Testis (tissue), 5 donors: ENCODE results near the gene ALG8. TPM values are rescaled to one million over a fixed set of nuclear protein-coding genes. Genes with fewer than 3 reads are reported as not detected.

ENCODE experiments used
- DNase-seq: peaks from one replicate; pipeline ENCODE4 v3.0.0-alpha.2; 2019
- H3K27ac ChIP-seq, 2 donors: fragments of 200-600 bp; sonication (generic); one replicate each; pipeline ENCODE4 v1.5.1; 2019
- H3K27me3 ChIP-seq: fragments of 200-600 bp; sonication (generic); one replicate; pipeline ENCODE4 v1.5.1; 2019
- H3K36me3 ChIP-seq: fragments of 200-600 bp; sonication (generic); one replicate; pipeline ENCODE4 v1.5.1; 2017; ENCODE audit warnings: low read depth; ENCODE audit errors: missing control alignments
- H3K4me1 ChIP-seq: fragments of 200-600 bp; sonication (generic); one replicate; pipeline ENCODE4 v1.5.1; 2019
- H3K4me3 ChIP-seq, 2 donors: fragments of 200-600 bp; sonication (generic); one replicate each; pipeline ENCODE4 v1.5.1; 2017 to 2019
- H3K9me3 ChIP-seq: fragments of 200-600 bp; sonication (generic); one replicate; pipeline ENCODE4 v1.5.1; 2017
- CTCF ChIP-seq, 3 experiments: fragments of 450-650 bp in 2 of 3; fragments of 200-600 bp in 1 of 3; sonication (generic) in 1 of 3; IDR thresholded peaks; one replicate each; pipeline ENCODE4 v1.5.1; 2016 to 2019; ENCODE audit warnings: antibody characterized with exemption in 3 of 3, mild to moderate bottlenecking in 2 of 3, moderate library complexity in 1 of 3
- POLR2A ChIP-seq: fragments of 450-650 bp; IDR thresholded peaks from one replicate; pipeline ENCODE4 v1.6.1; 2017; ENCODE audit warnings: antibody characterized with exemption, mild to moderate bottlenecking, moderate library complexity
- WGBS, 2 donors: methylation state at CpG; one replicate each; pipeline ENCODE4 v1.1.5; 2018; 5-methylcytosine and 5-hydroxymethylcytosine counted together
- intact Hi-C: fragments of 100-400 bp; cut with DNase I; formaldehyde crosslinking; loops from one replicate; pipeline ENCODE4 v1.15.1; 2023; ENCODE audit warnings: low total_unique reads
- long read RNA-seq, 2 donors: transcript quantifications; one replicate each; lab custom pipeline, GENCODE V29; 2026
- polyA plus RNA-seq: library from polyadenylated mRNA; stranded (reverse); fragments of 350-450 nt; fragmentation: Illumina TruSeq; extraction: RNeasy Lipid Tissue Mini Kit (QIAGEN cat#74804); gene quantifications from one replicate; pipeline ENCODE4 v1.2.3, GENCODE V29; 2014; ENCODE audit warnings: low read depth, low replicate concordance; ENCODE audit not compliant: insufficient read depth
- total RNA-seq, 2 donors: library from RNA; depleted of rRNA; stranded (reverse); fragments of >200 nt; gene quantifications; one replicate each; pipeline ENCODE4 v1.2.3, GENCODE V29; 2016

ALG8 gene
- total RNA-seq: 10 to 100 TPM; 61.2 to 61.5 TPM
- 115 TPM for polyA plus RNA-seq
- long read RNA-seq, donor 1, transcript ALG8-201 (13 exons, 1,675 nt): major isoform, 5 of 12 reads
- long read RNA-seq, donor 1, partial matches to known transcripts: 5 of 12 reads
- long read RNA-seq, donor 1, other reads (novel, unspliced or antisense): 0 of 12 reads
- long read RNA-seq, donor 2, transcript ALG8-201 (13 exons, 1,675 nt): major isoform, 5 of 11 reads
- long read RNA-seq, donor 2, partial matches to known transcripts: 6 of 11 reads
- long read RNA-seq, donor 2, other reads (novel, unspliced or antisense): 0 of 11 reads

- DNase-seq: peak; percentile 96
- TF ChIP-seq POLR2A: no peak
- TF ChIP-seq CTCF (IDR thresholded peaks at IDR 0.05): no peak
- intact Hi-C loops: no loop called here
- H3K36me3 ChIP-seq: no peaks in the 10 kb centered on the region
- no peaks in the 10 kb centered on the region for H3K9me3 ChIP-seq
- peak within 1 kb of the TSS; percentile 31 to 68 for H3K27ac ChIP-seq
- 1% methylated on average over 39 to 52 of the region's 52 CpGs for WGBS, 2 donors
- H3K27me3 ChIP-seq: no peaks in the 10 kb centered on the region
- peak within 1 kb of the TSS; percentile 69 to 84 for H3K4me3 ChIP-seq
- peaks cover 9% of the 10 kb centered on the region for H3K4me1 ChIP-seq
Observed at GRCh38 chr11:78139422-78140391, at the start of gene ALG8. Gene ALG8 (minus strand): TSS chr11:78139626. CDS start chr11:78139588, 38 bp downstream.

- DNase-seq: peak; percentile 98
- intact Hi-C loops: no loop called here
- peak within 1 kb of the TSS; percentile 85 to 93 for H3K4me3 ChIP-seq
- 0 to 1% methylated on average over 12 to 66 of the region's 74 CpGs for WGBS, 2 donors
- H3K27ac ChIP-seq: peak within 1 kb of the TSS; percentile 78 to 89
- no peaks in the 10 kb centered on the region for H3K9me3 ChIP-seq
- no peaks in the 10 kb centered on the region for H3K27me3 ChIP-seq
- no peaks in the 10 kb centered on the region for H3K36me3 ChIP-seq
- peak; percentile 5 for TF ChIP-seq POLR2A
- no peak for TF ChIP-seq CTCF (IDR thresholded peaks at IDR 0.05)
- peaks cover 34% of the 10 kb centered on the region for H3K4me1 ChIP-seq
Observed at GRCh38 chr11:78188286-78189173, 49.1 kb upstream of the ALG8 start, which contains the start of the genes KCTD21 and USP35. Gene KCTD21 (minus strand): TSS chr11:78188626. CDS start chr11:78174554, 14,072 bp downstream. Gene USP35 (plus strand): TSS chr11:78188919. CDS start chr11:78196246, 7,327 bp downstream.

GRCh38 chr11:78187366-78188285 is 48.2 kb upstream of the ALG8 start:
- 8 to 12% methylated on average over 23 to 31 of the region's 31 CpGs for WGBS, 2 donors
- intact Hi-C loops: no loop called here
- Histone ChIP-seq H3K4me3 (peak overlapping the region; percentile 85 to 93), H3K27me3 (no peaks in the 10 kb centered on the region), H3K4me1 (peaks cover 29% of the 10 kb centered on the region), H3K9me3 (no peaks in the 10 kb centered on the region), H3K27ac (peak overlapping the region; percentile 78 to 89), H3K36me3 (no peaks in the 10 kb centered on the region)
- no peak for DNase-seq
- TF ChIP-seq CTCF (IDR thresholded peaks at IDR 0.05): no peak
- no peak for TF ChIP-seq POLR2A
